Uterus (tissue), 2 donors: ENCODE results near the gene NPIPA7.
"Not testable (repeated sequence)": the region's sequence is repeated elsewhere in the genome, so short reads cannot be mapped to it uniquely, and the experiment has no call there.

Source experiments
- POLR2A ChIP-seq, 2 donors: fragments of 450-650 bp; IDR thresholded peaks; one replicate each; pipeline ENCODE4 v1.6.1; 2016; ENCODE audit warnings: antibody characterized with exemption in 2 of 2, mild to moderate bottlenecking in 1 of 2, moderate library complexity in 1 of 2
- TF ChIP-seq, protein P1 (sequence below), 4 experiments: fragments of 200-600 bp in 2 of 4; fragments of 450-650 bp in 2 of 4; sonication (generic) in 2 of 4; IDR thresholded peaks; one replicate each; pipeline ENCODE4 v1.5.1; 2016 to 2019; ENCODE audit warnings: antibody characterized with exemption in 4 of 4, mild to moderate bottlenecking in 2 of 4, moderate library complexity in 1 of 4

DNA sequence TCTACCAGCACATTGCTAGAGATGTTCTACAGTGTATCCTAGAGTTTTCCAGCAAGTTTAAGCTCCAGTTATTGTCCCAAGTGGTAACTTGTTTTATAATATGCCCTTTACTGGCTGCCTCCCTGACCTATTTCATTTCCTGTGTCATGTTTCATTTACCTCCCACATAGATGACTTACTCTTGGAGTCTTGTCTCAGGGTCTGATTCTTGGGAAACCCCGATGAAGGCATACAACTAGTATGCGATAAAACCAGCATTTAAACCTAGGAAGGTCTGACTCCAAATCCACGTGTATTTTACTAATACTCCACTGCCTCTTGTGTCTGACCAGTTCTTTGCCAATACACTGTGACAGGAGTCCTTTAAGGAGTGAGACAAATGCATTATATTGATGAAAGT, 55.8 kb downstream of the NPIPA7 start:
- TF ChIP-seq, protein P1, sequence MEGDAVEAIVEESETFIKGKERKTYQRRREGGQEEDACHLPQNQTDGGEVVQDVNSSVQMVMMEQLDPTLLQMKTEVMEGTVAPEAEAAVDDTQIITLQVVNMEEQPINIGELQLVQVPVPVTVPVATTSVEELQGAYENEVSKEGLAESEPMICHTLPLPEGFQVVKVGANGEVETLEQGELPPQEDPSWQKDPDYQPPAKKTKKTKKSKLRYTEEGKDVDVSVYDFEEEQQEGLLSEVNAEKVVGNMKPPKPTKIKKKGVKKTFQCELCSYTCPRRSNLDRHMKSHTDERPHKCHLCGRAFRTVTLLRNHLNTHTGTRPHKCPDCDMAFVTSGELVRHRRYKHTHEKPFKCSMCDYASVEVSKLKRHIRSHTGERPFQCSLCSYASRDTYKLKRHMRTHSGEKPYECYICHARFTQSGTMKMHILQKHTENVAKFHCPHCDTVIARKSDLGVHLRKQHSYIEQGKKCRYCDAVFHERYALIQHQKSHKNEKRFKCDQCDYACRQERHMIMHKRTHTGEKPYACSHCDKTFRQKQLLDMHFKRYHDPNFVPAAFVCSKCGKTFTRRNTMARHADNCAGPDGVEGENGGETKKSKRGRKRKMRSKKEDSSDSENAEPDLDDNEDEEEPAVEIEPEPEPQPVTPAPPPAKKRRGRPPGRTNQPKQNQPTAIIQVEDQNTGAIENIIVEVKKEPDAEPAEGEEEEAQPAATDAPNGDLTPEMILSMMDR (IDR thresholded peaks at IDR 0.05) = not testable (repeated sequence)
- not testable (repeated sequence) for TF ChIP-seq POLR2A (IDR thresholded peaks at IDR 0.05)
